ENCODE data around the gene POPDC2.
A peak's percentile ranks its signal among the peaks of the same experiment; 100 is the strongest.
"Not testable (repeated sequence)": the region's sequence is repeated elsewhere in the genome, so short reads cannot be mapped to it uniquely, and the experiment has no call there.

POPDC2 gene

GRCh38 chr3:119660474-119661440 lies at the start of gene POPDC2:
TSS of gene POPDC2 (minus strand) at chr3:119660589. CDS start at chr3:119660423, 166 bp downstream.
- DNase-seq (ENCODE audit: low spot score): no peak

GRCh38 chr3:119703820-119704531 lies 43.6 kb upstream of the POPDC2 start:
- no peak for DNase-seq (ENCODE audit: low spot score)

GRCh38 chr3:119702530-119703527 lies 42.4 kb upstream of the POPDC2 start, which contains the start of gene CFAP91:
TSS of gene CFAP91 (plus strand) at chr3:119703022. CDS start at chr3:119703099, 77 bp downstream.
- DNase-seq (ENCODE audit: low spot score): peak; percentile 86

GRCh38 chr3:119700920-119701734 lies 40.7 kb upstream of the POPDC2 start:
- no peak for DNase-seq (ENCODE audit: low spot score)

- peak; percentile 62 for DNase-seq (ENCODE audit: low spot score)
These were observed 40.0 kb upstream of the POPDC2 start for GRCh38 chr3:119700269-119700919.

GRCh38 chr3:119697394-119697793 lies 37.0 kb upstream of the POPDC2 start:
- DNase-seq (ENCODE audit: low spot score): no peak

GRCh38 chr3:119695480-119695879 lies 35.1 kb upstream of the POPDC2 start:
- DNase-seq (ENCODE audit: low spot score): no peak

GRCh38 chr3:119690043-119690656 lies 29.8 kb upstream of the POPDC2 start:
- DNase-seq (ENCODE audit: low spot score): no peak

- DNase-seq (ENCODE audit: low spot score): no peak
These were observed 23.0 kb upstream of the POPDC2 start for GRCh38 chr3:119683421-119683820.

GRCh38 chr3:119681279-119681678 lies 20.9 kb upstream of the POPDC2 start:
- peak; percentile 15 for DNase-seq (ENCODE audit: low spot score)

GRCh38 chr3:119679874-119680273 lies 19.5 kb upstream of the POPDC2 start:
- DNase-seq (ENCODE audit: low spot score): no peak

- DNase-seq (ENCODE audit: low spot score): not testable (repeated sequence)
These were observed 17.8 kb upstream of the POPDC2 start for GRCh38 chr3:119678209-119678608.

- no peak for DNase-seq (ENCODE audit: low spot score)
These were observed 17.2 kb upstream of the POPDC2 start for GRCh38 chr3:119677641-119677934.

GRCh38 chr3:119676771-119677640 lies 16.6 kb upstream of the POPDC2 start, which contains the start of gene COX17:
TSS of gene COX17 (minus strand) at chr3:119677406. CDS start at chr3:119677310, 96 bp downstream.
- peak; percentile 98 for DNase-seq (ENCODE audit: low spot score)

- DNase-seq (ENCODE audit: low spot score): no peak
These were observed 15.6 kb upstream of the POPDC2 start for GRCh38 chr3:119676020-119676419.

GRCh38 chr3:119675188-119675874 lies 14.9 kb upstream of the POPDC2 start:
- no peak for DNase-seq (ENCODE audit: low spot score)

GRCh38 chr3:119673875-119674274 lies 13.5 kb upstream of the POPDC2 start:
- no peak for DNase-seq (ENCODE audit: low spot score)

- DNase-seq (ENCODE audit: low spot score): no peak
These were observed 12.4 kb upstream of the POPDC2 start for GRCh38 chr3:119672776-119673175.

Measured in CD4-positive, alpha-beta T cell treated with Interleukin-15 for 4 hours (primary cell).